Left colon (tissue), 2 donors: Measurements from ENCODE around the gene CSNK1D. TPM values are rescaled to one million over a fixed set of nuclear protein-coding genes. Genes with fewer than 3 reads are reported as not detected.
"Not testable (repeated sequence)": the region's sequence is repeated elsewhere in the genome, so short reads cannot be mapped to it uniquely, and the experiment has no call there.

ENCODE experiments used
- ATAC-seq: fragments of 200-7000 bp; cut with Tn5 transposase; one replicate; pipeline ENCODE4 v1.9.1; 2020; ENCODE audit warnings: mild to moderate bottlenecking, moderate library complexity
- DNase-seq, 2 donors: peaks; one replicate each; pipeline ENCODE4 v3.0.0-alpha.2; 2020
- intact Hi-C, 2 donors: fragments of 100-400 bp; cut with DNase I in 1 of 2; cut with micrococcal nuclease in 1 of 2; formaldehyde crosslinking; loops; one replicate each; pipeline versions ENCODE4 v1.11.2 to v1.14.0; 2022; cut with DNase I, micrococcal nuclease
- total RNA-seq, 2 donors: library from RNA; stranded (reverse); fragmentation: NEBNext Ultra II Directional; extraction: Animal tissue kit (Norgen Biotek cat#: 25700); gene quantifications; one replicate each; pipeline ENCODE4 v1.2.1, GENCODE V29; 2021
- donor health status: DM: no; HTN: no; CAD: no.
- donor health status: DM: yes; HTN: yes; CAD: no.

Gene CSNK1D
- total RNA-seq, 2 donors from 2014 or later, result 165 to 166 TPM

DNA sequence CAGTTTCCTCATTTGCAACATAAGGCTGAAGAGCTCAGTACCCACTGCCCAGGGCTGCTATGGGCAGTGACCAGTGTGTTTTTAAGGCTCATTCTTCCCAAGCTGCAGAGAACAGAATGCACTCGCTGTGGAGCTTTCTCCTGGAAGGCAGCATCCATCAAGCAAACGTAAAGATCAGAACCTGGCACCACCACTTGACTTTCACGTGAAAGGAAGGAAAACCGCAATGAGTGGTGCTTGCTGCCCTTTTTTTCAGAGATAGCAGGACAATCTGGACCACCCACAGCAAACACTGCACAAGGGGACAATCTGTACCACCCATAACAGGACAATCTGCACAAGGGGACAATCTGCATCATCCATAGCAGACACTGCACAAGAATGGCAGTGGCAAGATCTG lies 11.2 kb downstream of the CSNK1D start:
- intact Hi-C loops, result no loop called here
- DNase-seq (no peak), ATAC-seq (no peak)

DNA sequence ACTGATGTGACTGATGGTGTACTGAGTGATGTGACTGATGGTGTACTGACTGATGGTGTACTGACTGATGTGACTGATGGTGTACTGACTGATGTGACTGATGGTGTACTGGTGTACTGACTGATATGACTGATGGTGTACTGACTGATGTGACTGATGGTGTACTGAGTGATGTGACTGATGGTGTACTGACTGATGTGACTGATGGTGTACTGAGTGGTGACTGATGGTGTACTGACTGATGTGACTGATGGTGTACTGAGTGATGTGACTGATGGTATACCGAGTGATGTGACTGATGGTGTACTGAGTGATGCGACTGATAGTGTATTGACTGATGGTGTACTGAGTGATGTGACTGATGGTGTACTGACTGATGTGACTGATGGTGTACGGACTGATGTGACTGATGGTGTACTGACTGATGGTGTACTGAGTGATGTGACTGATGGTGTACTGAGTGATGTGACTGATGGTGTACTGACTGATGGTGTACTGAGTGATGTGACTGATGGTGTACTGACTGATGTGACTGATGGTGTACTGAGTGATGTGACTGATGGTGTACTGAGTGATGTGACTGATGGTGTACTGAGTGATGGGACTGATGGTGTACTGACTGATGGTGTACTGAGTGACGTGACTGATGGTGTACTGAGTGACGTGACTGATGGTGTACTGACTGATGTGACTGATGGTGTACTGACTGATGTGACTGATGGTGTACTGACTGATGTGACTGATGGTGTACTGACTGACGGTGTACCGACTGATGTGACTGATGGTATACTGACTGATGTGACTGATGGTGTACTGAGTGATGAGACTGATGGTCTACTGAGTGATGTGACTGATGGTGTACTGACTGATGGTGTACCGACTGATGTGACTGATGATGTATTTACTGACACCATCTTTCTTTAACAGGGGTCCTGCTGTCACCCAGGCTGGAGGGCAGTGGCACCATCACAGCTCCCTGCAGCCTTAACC lies 13.2 kb downstream of the CSNK1D start:
- not testable (repeated sequence) for DNase-seq, ATAC-seq
- intact Hi-C loops, result loop anchor here in 1 of 2 donors (10.0 kb wide), 1 partner anchor 55 kb away; the partner anchor contains the start of gene CD7

DNA sequence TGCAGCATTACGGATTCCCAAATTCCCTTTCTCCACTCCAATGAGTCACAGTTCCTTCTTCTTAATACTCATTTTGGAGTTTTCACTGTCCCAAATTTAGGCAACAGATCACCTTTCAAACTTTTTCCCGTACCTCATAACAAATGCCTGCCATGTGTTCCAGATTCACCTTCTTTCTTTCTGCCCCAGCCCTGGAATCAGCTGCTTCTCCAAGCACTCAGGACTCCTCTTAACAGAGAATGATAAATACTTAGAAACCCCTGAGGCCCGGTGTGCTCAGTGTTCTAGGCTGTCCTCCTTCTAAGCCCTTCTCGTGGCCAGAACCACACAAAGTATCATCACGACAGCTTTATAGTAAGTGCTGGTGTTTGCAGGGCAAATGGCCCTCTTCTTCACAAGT lies 14.9 kb downstream of the CSNK1D start:
- DNase-seq (no peak), ATAC-seq (no peak)
- intact Hi-C loops, result loop anchor here in 1 of 2 donors (10.0 kb wide), 1 partner anchor 56 kb away; the partner anchor contains the start of gene CD7

DNA sequence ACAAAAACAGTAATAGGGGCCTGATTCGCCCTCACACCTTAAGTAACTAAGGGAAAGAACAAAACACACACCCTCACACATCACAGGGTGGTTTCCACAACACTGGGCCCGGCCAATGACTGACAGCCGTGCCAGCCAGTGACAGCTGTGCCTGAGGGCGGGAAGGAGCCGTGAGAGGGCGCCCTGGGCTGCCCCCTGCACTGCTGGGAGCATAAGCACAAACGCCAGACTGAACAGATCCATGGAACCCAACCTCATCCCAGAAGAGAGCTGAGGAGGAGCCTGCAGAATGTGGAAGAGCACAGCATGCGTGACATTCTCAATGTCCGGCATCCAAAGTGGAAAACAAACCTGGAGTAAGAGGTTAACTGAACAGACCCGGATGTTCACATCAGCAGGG lies 16.0 kb downstream of the CSNK1D start:
- ATAC-seq (peak; percentile 90), DNase-seq (peak in 1 of 2 donors; percentile 49)
- intact Hi-C loops, result loop anchor here in 1 of 2 donors (10.0 kb wide), 1 partner anchor 57 kb away; the partner anchor contains the start of gene CD7

DNA sequence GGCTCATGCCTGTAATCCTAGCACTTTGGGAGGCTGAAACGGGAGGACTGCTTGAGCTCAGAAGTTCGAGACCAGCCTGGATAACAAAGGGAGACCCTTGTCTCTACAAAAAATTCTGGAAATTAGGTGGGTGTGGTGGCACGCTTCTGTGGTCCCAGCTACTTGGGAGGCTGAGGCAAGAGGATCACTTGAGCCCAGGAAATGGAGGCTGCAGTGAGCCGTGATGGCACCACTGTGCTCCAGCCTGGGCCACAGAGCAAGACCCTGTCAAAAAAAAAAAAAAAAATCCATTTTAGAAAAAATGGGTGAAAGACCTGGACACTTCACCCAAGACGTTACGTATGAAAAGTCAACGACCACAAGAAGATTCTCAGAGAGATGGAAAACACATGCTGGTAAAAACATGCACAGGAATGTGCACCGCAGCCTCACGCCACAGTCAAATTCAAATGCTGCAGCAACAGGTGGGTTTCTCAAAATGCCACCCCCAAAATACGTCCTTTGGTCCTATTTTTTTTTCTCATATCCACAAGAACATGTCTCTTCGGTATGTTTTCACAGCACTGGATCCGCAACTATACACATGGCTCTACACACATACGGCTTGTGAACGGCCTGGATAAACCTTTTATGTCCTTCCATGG lies 17.1 kb downstream of the CSNK1D start:
- ATAC-seq (no peak), DNase-seq (no peak)
- intact Hi-C loops, result loop anchor here in 1 of 2 donors (10.0 kb wide), 1 partner anchor 58 kb away; the partner anchor contains the start of gene CD7

DNA sequence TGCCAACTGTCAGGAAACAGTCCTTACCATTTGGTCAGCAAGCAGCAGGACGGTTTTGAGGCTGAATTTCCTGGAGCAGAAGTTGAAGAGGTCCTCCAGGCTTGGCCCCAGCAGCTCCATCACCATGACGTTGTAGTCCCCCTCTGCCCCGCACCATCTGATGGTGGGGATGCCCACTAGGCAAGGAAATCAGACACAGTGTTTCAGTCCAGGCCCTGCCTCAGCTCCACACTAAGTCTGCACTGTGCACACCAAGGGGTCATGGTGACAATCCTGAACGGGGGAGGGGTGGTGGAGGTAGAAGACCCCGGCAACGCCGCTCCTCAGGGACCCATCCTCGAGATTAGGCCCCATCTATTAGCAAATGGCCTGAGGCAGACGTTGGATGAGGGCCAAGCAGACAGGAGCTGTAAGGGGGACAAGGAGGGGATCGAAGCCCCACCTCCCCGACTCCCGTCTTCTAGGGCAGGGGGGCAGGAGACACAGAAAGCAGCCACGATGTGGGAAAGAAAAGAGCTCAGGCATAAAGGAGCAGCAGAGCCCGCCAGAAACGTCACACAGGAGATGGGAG lies 18.0 kb downstream of the CSNK1D start:
- intact Hi-C loops, result loop anchor here in 1 of 2 donors (10.0 kb wide), 1 partner anchor 59 kb away; the partner anchor contains the start of gene CD7
- no peak for ATAC-seq
- DNase-seq, result no peak

DNA sequence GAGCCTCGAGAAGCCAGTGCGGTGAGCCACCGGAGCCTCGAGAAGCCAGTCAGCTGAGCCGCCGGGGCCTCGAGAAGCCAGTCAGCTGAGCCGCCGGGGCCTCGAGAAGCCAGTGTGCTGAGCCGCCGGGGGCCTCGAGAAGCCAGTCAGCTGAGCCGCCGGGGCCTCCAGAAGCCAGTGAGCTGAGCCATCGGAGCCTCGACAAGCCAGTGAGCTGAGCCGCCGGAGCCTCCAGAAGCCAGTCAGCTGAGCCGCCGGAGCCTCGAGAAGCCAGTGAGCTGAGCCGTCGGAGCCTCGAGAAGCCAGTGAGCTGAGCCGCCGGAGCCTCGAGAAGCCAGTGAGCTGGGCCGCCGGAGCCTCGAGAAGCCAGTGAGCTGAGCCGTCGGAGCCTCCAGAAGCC lies 18.8 kb downstream of the CSNK1D start:
- not testable (repeated sequence) for ATAC-seq, DNase-seq
- intact Hi-C loops, result loop anchor here in 1 of 2 donors (10.0 kb wide), 1 partner anchor 60 kb away; the partner anchor contains the start of gene CD7

DNA sequence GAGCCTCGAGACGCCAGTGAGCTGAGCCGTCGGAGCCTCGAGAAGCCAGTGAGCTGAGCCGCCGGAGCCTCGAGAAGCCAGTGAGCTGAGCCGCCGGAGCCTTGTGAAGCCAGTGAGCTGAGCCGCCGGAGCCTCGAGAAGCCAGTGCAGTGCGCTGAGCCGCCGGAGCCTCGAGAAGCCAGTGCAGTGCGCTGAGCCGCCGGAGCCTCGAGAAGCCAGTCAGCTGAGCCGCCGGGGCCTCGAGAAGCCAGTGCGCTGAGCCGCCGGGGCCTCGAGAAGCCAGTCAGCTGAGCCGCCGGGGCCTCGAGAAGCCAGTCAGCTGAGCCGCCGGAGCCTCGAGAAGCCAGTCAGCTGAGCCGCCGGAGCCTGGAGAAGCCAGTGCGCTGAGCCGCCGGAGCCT lies 19.4 kb downstream of the CSNK1D start:
- not testable (repeated sequence) for DNase-seq, ATAC-seq
- intact Hi-C loops, result loop anchor here in 1 of 2 donors (10.0 kb wide), 1 partner anchor 61 kb away; the partner anchor contains the start of gene CD7

DNA sequence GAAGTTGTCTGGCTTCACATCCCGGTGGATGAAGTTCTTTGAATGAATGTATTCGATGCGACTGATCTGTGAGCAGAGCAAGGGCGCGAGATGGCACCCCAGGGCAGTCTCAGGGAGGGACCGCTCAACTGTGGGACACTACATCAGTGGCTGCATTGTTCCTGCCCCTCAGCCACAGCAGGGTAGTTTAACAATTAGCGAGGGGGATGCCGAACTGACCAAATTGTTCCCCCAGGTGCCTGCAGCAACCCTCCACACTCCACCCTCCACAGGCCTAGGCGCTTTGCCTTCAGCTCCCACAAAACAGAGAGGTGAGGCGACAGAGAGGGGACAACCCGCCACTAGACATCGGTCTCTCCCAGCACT lies 20.3 kb downstream of the CSNK1D start:
- intact Hi-C loops, result loop anchor here in 1 of 2 donors (10.0 kb wide), 1 partner anchor 62 kb away; the partner anchor contains the start of gene CD7
- DNase-seq (no peak), ATAC-seq (no peak)

DNA sequence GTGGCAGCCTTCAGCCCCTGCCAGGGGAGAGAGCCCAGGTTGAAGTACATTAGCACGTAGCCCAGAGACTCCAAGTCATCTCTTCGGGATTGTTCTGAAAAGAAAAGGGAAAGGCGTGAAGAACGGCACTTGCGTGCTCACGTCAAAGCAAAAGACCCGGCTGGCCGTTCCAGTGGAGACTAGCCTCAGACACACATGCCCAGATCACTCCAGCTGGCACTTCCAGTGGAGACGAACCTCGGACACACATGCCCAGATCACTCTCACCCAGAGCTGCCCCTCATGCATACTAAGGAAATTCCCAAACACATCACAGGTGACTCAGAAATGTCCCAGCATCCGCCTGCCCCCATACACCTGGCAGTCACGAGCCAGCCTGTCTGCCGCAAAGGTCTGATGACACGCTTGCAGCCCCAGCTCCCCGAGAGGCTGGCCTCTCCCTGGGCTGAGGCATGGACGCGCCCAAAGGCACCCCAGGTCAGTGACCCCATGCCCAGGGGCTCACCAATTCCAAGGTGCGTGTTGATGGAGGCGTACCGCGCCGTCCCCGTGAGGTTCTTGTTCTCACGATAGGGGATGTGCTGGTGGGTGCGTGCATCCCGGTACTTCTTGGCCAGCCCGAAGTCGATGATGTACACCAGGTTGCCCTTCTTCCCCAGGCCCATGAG lies 20.9 kb downstream of the CSNK1D start:
- no peak for DNase-seq
- no peak for ATAC-seq
- intact Hi-C loops, result loop anchor here in 1 of 2 donors (10.0 kb wide), 1 partner anchor 62 kb away; the partner anchor contains the start of gene CD7

DNA sequence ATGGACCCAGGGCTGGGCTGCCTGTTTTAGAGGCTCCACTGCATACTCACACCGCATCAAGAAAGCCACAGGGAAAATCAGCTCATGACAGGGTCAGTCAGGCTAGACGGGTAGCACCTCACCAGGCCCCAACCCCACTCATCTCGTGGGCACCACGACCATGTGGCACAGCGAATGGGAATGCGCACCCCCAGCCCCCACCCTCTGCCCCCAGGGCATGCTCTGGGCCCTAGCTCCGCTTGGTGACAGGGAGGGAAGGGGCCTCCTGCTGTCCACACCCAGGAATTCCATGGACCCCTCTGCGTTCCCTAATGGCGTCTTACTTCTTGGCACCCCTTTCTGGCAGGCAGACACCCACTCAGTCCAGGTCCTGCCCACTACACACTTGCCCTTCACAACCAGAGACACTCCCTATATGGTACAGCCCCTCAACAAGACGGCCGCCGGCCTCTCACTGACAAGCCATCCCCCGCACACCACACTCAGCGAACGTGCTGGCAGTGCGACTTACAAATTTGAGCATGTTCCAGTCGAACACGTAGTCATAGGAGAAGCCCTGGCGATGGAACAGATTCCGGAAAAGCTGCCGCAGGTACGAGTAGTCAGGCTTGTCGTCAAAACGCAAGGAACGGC lies 22.5 kb downstream of the CSNK1D start:
- DNase-seq, result no peak
- ATAC-seq, result no peak
- intact Hi-C loops, result loop anchor here in 1 of 2 donors (10.0 kb wide), 1 partner anchor 64 kb away; the partner anchor contains the start of gene CD7

DNA sequence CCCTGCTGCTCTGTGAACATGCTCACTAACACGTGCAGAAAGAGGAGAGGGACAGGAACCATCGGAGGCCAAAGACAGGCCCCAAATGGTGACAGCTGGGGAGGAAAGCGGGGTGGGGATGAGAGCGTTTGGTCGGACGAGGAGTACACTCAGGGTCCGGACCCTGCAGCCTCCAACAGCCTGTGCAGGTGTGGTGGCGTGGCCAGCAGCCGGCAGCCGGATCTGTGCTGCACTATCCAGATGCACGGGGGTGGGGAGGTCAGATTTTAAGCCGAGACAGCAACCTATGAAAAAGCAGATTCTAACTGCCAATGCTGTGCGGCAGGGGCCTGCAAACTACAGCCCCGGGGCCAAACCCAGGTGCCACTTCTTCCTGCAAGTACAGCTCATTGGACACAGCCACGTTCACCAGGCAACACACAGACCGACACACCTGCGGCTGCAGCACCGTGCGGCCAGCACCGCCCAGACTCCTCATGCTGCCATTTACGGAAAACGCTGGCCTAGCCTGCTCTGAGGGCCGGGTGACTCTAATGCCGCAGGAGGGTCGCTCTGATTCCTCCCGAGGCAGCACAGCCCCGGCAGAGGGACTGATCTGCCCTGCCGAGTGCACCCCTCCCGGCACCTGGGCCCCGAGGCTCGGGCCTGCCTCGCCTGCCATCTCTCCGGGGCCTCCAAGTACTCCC lies 23.5 kb downstream of the CSNK1D start:
- intact Hi-C loops, result loop anchor here in 1 of 2 donors (10.0 kb wide), 1 partner anchor 65 kb away; the partner anchor contains the start of gene CD7
- DNase-seq (peak in 1 of 2 donors; percentile 25), ATAC-seq (no peak)

DNA sequence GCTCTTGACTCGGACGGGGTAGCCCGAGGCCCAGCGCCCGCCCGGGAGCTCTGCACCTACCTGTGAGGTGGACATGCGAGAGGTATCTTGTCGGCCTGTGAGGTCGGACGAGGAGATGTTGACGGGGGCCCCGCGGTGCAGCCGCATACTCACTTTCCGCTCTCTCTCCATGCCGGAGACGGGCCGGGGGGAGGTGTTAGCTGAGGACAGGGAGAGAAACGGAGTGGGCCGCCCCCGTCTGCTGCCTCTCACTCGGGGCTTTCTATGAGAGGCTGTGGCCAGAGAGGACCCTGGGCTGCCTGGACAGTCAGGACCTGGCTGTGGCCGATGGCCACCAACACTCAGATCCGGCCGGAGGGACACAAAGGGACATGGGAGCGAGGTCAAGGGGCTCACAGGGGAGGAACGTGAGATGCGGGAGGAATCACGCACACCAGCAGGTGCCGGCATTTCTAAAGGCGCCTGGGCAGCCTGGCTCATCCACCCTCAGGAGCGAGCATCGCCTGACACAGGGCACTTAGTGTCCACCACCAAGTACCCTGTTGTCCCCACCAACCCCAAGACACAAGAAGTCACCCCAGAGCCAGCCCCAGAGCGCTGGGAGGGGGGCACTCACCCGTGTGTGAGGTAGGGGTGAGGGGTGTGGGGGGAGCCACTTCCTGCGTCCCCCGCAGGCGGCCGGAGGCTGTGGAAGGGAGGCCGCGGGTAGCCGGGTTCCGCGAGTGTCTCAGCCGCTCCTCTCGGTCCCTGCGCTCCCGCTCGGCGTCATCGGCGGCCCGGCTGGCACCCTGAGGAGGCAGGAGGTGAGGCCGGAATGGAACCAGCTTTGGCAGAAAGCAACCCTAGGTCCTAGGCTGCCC lies 24.5 kb downstream of the CSNK1D start:
- intact Hi-C loops, result no loop called here
- ATAC-seq, result no peak
- no peak for DNase-seq

DNA sequence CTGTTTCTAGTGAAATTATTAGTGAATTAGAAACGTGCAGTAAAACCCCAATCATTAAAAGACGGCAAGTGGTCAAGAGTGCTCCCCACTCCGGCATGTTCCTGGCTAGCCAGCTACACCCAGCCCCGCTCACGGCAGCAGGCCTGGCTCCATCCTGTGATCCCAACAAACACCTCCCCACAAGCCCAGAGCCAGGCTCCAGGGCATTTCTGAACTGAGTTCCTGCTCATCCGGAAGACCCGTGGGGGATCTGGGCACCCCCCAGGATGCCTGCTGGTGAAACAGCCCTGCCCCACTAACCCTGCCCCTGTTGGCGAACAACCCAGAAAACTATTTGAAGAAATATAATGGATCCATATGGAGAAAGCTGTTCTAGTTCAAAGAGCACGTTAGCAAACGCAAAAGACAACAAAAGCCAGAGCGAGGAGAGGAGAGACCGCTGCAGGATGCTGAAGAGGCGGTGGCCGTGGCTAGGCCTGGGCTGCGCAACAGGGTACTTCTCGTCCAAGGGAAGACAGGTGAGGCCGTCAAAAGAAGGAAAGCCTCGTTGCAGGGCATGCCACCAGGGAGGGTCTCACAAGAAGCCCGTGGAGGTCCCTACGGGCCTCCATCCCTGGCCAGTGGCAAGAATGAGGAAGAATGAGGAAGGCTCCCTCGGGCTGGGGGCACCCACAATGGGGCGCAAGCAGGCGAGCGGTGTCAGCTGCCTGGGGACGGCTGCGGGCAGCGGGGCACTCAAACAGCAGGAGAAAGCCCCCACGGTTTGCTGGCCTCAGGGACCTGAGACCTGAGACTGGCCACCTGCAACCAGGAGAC lies 25.4 kb downstream of the CSNK1D start:
- intact Hi-C loops, result no loop called here
- DNase-seq, result no peak

DNA sequence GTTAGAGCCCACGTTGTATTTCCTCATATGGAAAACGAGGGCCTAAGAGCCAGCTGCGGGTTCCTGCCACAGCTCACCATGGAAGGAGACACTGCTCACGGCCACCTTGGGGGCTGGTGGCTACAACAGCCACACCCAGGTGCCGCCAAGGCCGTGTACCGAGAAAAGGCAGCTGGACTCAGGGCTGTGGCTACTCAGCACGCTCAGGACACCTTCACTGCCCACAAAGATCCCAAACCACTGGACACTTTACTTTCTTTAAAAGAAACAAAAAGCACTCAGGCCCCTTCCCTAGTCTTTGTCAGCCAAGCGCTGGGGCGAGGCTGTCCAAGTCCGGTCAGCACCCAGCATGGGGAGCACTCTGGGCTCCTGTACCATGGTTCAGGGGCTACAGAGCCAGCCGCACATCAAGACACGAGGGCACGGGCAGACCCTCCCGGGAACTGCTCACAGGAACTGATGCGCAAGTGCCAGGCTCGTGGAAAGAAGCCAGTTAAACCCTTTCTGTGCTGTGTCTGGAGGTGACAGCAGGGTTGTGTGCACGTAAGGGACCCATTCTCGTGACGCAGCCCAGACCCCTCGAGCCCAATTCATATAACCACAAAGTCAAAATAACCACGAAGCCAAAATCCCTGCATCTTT lies 26.2 kb downstream of the CSNK1D start:
- intact Hi-C loops, result no loop called here

More for the DNA sequence above, 25.4 kb downstream of the CSNK1D start:
- ATAC-seq, result no peak

More for the DNA sequence above, 26.2 kb downstream of the CSNK1D start:
- no peak for DNase-seq
- peak; percentile 6 for ATAC-seq
